Measurements from ENCODE around the gene SLC9A1.

SLC9A1 gene

DNA sequence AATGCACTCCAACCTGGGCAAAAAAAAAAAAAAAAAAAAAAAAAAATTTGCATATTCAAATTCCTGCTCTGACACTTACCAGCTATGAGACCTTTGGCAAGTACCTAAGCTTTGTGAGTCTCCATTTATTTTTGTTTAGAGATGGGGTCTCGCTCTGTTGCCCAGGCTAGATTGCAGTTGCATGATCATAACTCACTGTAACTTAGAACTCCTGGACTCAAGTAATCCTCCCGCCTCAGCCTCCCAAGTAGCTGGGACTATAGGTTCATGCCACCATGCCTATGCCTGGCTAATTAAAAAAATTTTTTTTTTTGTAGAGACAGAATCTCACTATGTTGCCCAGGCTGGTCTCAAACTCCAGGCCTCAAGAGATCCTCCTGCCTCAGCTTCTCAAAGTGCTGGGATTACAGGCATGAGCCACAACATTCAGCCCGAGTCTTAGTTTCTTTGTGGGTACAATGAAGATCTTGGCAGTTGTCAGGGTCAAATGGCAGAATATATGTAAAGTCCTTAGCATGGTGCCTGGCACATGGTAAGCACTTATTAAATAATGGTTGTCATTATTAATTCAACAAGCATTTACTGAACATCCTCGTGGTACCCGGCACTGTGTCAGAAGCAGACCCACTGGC lies 88.8 kb downstream of the SLC9A1 start:
- Histone ChIP-seq H3K4me3 (no peak overlapping the region), H3K9ac (no peak overlapping the region), H3K9me3 (replicated peaks in 1 of 11) (no peaks in the 10 kb centered on the region), H3K36me3 (no peaks in the 10 kb centered on the region), H3K4me2 (no peak overlapping the region), H4K20me1 (no peaks in the 10 kb centered on the region), H3K4me1 (peaks cover 0 to 19% (median 3%) of the 10 kb centered on the region in 10 experiments; a peak in 9 of 20 replicates), H3K27ac (no peak overlapping the region), H3K27me3 (no peaks in the 10 kb centered on the region)
- TF ChIP-seq Cebpa-rat (IDR thresholded peaks at IDR 0.05) = no peak

DNA sequence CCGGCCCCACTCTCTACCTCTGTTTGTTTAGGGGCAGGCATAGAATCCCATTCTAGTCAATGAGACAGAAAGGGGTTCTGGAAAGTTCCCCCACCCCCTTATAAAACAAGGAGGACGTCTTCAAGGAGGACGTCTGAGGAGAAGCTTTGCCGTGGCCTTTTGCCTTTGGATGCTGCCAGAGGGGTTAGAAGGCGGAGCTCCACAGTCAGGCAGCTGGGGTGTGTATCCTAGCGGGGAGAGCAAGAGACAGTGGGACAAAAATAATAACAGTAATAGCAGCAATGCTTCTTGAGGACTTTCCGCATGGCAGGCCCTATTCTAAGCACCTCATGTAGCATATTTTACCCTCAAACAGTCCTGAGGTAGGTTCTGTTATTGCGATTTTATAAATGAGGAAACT lies 94.0 kb downstream of the SLC9A1 start:
- no peaks in the 10 kb centered on the region for H4K20me1 ChIP-seq
- H3K4me1 ChIP-seq = peaks cover 0 to 14% (median 0%) of the 10 kb centered on the region in 10 experiments; a peak in 4 of 20 replicates
- no peaks in the 10 kb centered on the region for H3K36me3 ChIP-seq
- TF ChIP-seq Cebpa-rat (IDR thresholded peaks at IDR 0.05) = no peak
- no peaks in the 10 kb centered on the region for H3K9me3 ChIP-seq (replicated peaks in 1 of 11)
- peaks cover 24 to 36% (median 32%) of the 10 kb centered on the region in 11 experiments for H3K27me3 ChIP-seq
- H3K9ac ChIP-seq = no peak overlapping the region
- H3K4me3 ChIP-seq = no peak overlapping the region
- H3K27ac ChIP-seq = no peak overlapping the region
- H3K4me2 ChIP-seq = no peak overlapping the region

- H3K36me3 ChIP-seq = no peaks in the 10 kb centered on the region
- peaks cover 24 to 36% (median 32%) of the 10 kb centered on the region in 11 experiments for H3K27me3 ChIP-seq
- peaks cover 0 to 14% (median 0%) of the 10 kb centered on the region in 10 experiments; a peak in 4 of 20 replicates for H3K4me1 ChIP-seq
- no peak overlapping the region for H3K9ac ChIP-seq
- no peak for TF ChIP-seq Cebpa-rat (IDR thresholded peaks at IDR 0.05)
- H3K9me3 ChIP-seq (replicated peaks in 1 of 11) = no peaks in the 10 kb centered on the region
- H3K4me3 ChIP-seq = no peak overlapping the region
- H3K27ac ChIP-seq = no peak overlapping the region
- H3K4me2 ChIP-seq = peak overlapping the region in 4 of 11 experiments; percentile 8 to 45 (median 28); a peak in 7 of 22 replicates
- H4K20me1 ChIP-seq = no peaks in the 10 kb centered on the region
Observed at GRCh38 chr1:27058966-27059669, 95.8 kb downstream of the SLC9A1 start.

- H3K4me2 ChIP-seq = peak overlapping the region in 5 of 11 experiments; percentile 8 to 45 (median 29); a peak in 8 of 22 replicates
- H3K27me3 ChIP-seq = peaks cover 24 to 36% (median 32%) of the 10 kb centered on the region in 11 experiments
- H3K9me3 ChIP-seq (replicated peaks in 1 of 11) = no peaks in the 10 kb centered on the region
- 0 out of 22 replicates have a peak overlapping the region, but pooled peaks of 1 of the 11 experiments have one; percentile 23 for H3K9ac ChIP-seq
- no peak overlapping the region for H3K27ac ChIP-seq
- H3K36me3 ChIP-seq = no peaks in the 10 kb centered on the region
- H3K4me3 ChIP-seq = no peak overlapping the region
- H4K20me1 ChIP-seq = no peaks in the 10 kb centered on the region
- H3K4me1 ChIP-seq = peaks cover 0 to 14% (median 0%) of the 10 kb centered on the region in 10 experiments; a peak in 4 of 20 replicates
- no peak for TF ChIP-seq Cebpa-rat (IDR thresholded peaks at IDR 0.05)
Observed at GRCh38 chr1:27057801-27058625, 96.9 kb downstream of the SLC9A1 start.

DNA sequence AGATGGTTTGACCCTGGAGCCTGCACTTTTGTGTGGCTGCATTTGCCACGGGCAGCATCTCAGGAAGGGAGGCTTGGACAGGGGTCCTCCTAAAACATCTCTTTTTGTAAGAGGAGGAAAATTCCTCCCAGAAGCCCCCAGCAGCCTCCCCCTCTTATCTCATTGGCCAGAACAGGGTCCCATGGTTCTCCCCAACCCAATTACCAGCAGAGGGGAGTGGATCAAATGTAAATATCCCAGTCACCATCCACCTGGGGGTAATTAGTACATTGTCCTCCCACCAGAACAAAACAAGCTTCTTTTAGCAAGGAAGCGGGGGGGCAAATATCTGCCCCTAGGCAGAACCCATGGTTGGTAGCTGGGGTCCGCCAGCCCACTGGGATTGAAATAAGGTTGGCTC lies 97.5 kb downstream of the SLC9A1 start:
- no peak overlapping the region for H3K27ac ChIP-seq
- peaks cover 0 to 14% (median 0%) of the 10 kb centered on the region in 10 experiments; a peak in 4 of 20 replicates for H3K4me1 ChIP-seq
- no peak for TF ChIP-seq Cebpa-rat (IDR thresholded peaks at IDR 0.05)
- H3K36me3 ChIP-seq = no peaks in the 10 kb centered on the region
- H3K9ac ChIP-seq = 0 out of 22 replicates have a peak overlapping the region, but pooled peaks of 1 of the 11 experiments have one; percentile 23
- H3K4me2 ChIP-seq = no peak overlapping the region
- no peaks in the 10 kb centered on the region for H4K20me1 ChIP-seq
- no peak overlapping the region for H3K4me3 ChIP-seq
- H3K27me3 ChIP-seq = peaks cover 24 to 36% (median 32%) of the 10 kb centered on the region in 11 experiments
- H3K9me3 ChIP-seq (replicated peaks in 1 of 11) = no peaks in the 10 kb centered on the region

DNA sequence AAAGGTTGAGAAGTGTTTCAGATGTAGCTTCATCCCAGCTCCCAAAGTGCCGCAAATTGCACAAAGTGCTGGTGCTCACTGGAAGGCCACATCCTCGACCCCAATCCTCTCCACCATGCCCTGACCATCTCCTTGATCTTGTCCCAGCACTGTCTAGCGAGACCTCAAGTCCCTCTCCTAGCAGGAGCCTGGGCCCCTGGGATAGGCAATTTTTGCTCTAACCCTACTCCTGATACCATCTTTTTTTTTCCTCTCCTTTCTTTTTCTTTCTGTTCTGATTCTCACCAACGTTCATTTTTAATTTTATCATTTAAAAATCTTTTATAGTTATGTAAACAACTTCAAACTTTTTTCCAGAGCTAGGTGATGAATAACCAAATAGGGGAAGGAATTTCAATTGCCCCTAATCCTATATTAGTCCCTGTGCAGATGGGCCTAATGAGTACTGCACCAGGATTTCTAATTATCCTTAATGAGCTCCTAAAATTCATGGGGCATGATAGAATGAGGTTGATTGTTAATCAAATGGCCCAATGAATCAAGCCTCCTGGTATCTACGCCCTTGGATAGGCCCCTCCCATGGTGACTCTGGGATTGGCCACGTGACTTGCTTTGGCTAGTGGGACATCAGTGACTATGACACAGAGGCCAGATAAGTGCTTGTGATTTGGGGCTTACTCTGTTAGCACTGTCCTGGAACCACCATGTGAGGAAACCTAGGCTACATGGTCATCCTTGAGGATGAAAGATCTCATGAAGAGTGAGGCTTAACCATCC lies 100.8 kb downstream of the SLC9A1 start:
- Histone ChIP-seq H3K9ac (no peak overlapping the region), H3K27me3 (peaks cover 19 to 24% (median 21%) of the 10 kb centered on the region in 11 experiments), H3K4me3 (no peak overlapping the region), H3K4me2 (no peak overlapping the region), H3K36me3 (no peaks in the 10 kb centered on the region), H3K9me3 (replicated peaks in 1 of 11) (no peaks in the 10 kb centered on the region), H3K4me1 (peaks cover 0 to 14% (median 0%) of the 10 kb centered on the region in 10 experiments; a peak in 4 of 20 replicates), H3K27ac (no peak overlapping the region), H4K20me1 (no peaks in the 10 kb centered on the region)
- no peak for TF ChIP-seq Cebpa-rat (IDR thresholded peaks at IDR 0.05)

GRCh38 chr1:27052527-27052926 lies 102.4 kb downstream of the SLC9A1 start:
- Histone ChIP-seq H3K36me3 (no peaks in the 10 kb centered on the region), H3K27ac (no peak overlapping the region), H3K4me3 (no peak overlapping the region), H4K20me1 (no peaks in the 10 kb centered on the region), H3K27me3 (peaks cover 3 to 8% (median 5%) of the 10 kb centered on the region in 11 experiments; a peak in 20 of 22 replicates), H3K9ac (no peak overlapping the region), H3K4me1 (no peaks in the 10 kb centered on the region), H3K4me2 (no peak overlapping the region), H3K9me3 (replicated peaks in 1 of 11) (no peaks in the 10 kb centered on the region)
- no peak for TF ChIP-seq Cebpa-rat (IDR thresholded peaks at IDR 0.05)

GRCh38 chr1:27049607-27050006 lies 105.3 kb downstream of the SLC9A1 start:
- no peak overlapping the region for H3K9ac ChIP-seq
- no peak for TF ChIP-seq Cebpa-rat (IDR thresholded peaks at IDR 0.05)
- H4K20me1 ChIP-seq = no peaks in the 10 kb centered on the region
- H3K36me3 ChIP-seq = no peaks in the 10 kb centered on the region
- no peaks in the 10 kb centered on the region for H3K27me3 ChIP-seq
- H3K4me3 ChIP-seq = no peak overlapping the region
- H3K27ac ChIP-seq = no peak overlapping the region
- peaks cover 7 to 17% (median 12%) of the 10 kb centered on the region in 10 experiments for H3K4me1 ChIP-seq
- H3K9me3 ChIP-seq (replicated peaks in 1 of 11) = no peaks in the 10 kb centered on the region
- no peak overlapping the region for H3K4me2 ChIP-seq
